Right lobe of liver (tissue), 4 donors: ENCODE results near the gene SPATA6.

ENCODE experiments used
- CTCF ChIP-seq, 4 donors: fragments of 200-600 bp in 3 of 4; fragments of 450-650 bp in 1 of 4; IDR thresholded peaks; one replicate each; pipeline versions ENCODE4 v1.5.1 to v1.8.0; 2016 to 2022; ENCODE audit warnings: antibody characterized with exemption in 4 of 4, mild to moderate bottlenecking in 2 of 4
- POLR2A ChIP-seq: fragments of 450-650 bp; IDR thresholded peaks from one replicate; pipeline ENCODE4 v1.6.1; 2017; ENCODE audit warnings: antibody characterized with exemption, mild to moderate bottlenecking
- donor health status: DM: no; HTN: no; CAD: no.
- donor health status: DM: no; HTN: no; CAD: no.
- donor health status: DM: no; HTN: yes; CAD: no.

GRCh38 chr1:48371598-48371997 lies 100.4 kb downstream of the SPATA6 start:
- TF ChIP-seq CTCF (IDR thresholded peaks at IDR 0.05) (no peak), POLR2A (no peak)
